ENCODE measurements around the gene NUP42.
"Not testable (repeated sequence)": the region's sequence is repeated elsewhere in the genome, so short reads cannot be mapped to it uniquely, and the experiment has no call there.

NUP42 gene

DNA sequence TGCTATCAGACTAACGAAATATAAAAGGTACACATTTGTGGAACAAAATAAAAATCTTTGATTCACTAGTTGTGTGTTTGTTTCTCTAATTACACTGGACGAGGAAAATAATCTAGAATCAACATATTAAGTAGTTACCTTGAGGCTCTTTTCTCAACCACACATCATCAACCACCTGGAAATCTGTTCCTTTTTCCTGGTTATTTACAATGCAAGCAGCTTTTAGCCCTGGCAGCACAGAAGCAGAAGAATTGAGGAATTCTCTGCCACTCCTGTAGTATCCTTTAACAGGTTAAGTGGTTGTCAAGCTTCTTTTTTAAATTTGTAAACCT is 23.7 kb downstream of the NUP42 start:
- DNase-seq, result no peak

- no peak for DNase-seq
Measured at GRCh38 chr7:23205909-23206767, 24.3 kb downstream of the NUP42 start.

- peak; percentile 51 to 67 for DNase-seq
Measured at GRCh38 chr7:23207021-23207420, 25.2 kb downstream of the NUP42 start.

DNA sequence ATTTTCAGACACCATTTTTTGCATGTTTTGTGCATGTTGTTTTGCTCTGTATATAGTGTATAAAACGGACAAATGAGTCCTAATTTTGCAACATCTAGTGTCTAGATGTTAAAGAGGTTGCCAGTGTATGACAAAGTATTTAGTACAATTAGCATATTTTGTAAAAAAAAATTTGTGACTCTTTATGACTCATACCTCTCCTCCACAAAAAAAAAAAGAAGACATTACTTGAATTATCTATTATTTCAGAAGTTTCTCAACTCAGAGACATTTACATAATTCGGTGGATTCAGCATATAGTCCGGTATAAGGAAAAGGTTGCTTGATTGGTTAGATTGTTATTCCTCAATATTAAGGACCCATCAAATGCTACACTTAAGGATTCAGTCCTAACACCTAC is 26.0 kb downstream of the NUP42 start:
- DNase-seq, result peak; percentile 80 to 87

GRCh38 chr7:23208316-23208715 is 26.5 kb downstream of the NUP42 start:
- DNase-seq, result peak; percentile 48 to 49

DNA sequence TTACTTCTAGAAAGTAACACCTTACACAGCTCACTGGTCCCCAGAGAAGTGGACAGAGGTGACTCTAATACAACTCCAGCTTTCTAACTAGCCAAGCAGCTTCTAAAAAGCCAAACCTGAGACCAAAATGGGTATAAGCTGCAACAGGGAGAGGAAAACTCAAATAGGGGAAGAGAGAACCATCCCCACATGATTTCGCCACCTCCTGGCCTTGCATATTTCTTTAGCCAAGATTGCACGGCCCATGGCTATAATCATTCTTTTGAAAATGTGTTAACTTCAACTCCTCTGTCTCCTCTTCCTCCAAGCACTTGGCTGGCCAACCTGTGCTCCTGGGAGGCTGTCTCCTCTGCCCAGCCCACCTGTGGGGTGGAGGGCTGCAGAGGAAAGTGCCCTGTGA is 28.7 kb downstream of the NUP42 start:
- DNase-seq, result peak; percentile 59 to 74

- DNase-seq, result no peak
Measured at GRCh38 chr7:23211589-23211988, 29.7 kb downstream of the NUP42 start.

- no peak for DNase-seq
Measured at GRCh38 chr7:23212395-23212794, 30.5 kb downstream of the NUP42 start.

DNA sequence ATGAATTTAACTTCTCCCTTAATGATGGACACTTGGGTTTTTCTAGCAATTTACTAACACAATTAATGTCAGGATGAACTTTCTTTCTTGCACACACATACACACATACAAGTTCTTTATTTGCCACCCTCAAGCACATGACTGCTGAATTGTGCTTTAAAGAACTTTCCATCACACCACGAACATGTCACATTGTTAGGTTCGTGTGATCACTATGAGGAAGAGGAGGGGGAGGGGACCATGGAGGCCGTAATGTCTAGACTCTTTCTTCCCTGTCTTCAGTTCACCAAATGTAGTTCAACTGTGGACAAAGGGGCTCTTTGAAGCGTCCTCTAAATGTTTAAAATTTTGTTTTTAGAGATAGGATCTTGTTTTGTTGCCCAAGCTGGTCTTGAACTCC is 31.0 kb downstream of the NUP42 start:
- peak in 1 of 2 donors; percentile 41 for DNase-seq

DNA sequence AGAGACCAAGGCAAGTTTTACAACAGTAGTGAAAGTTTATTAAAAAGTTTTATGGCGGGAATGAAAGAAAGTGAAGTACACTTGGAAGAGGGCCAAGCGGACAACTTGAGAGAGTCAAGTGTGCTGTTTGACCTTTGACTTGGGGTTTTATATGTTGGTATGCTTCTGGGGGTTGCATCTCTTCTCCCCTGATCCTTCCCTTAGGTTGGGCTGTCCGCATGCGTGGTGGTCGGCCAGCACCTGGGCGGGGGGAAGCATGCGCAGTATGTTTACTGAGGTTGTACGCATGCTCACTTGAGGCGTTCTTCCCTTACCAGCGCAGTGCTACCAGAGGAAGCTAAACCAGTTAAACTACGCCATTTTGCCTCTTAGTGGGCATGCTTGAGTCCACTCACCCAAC is 31.9 kb downstream of the NUP42 start:
- DNase-seq, result no peak

GRCh38 chr7:23214423-23214822 is 32.6 kb downstream of the NUP42 start:
- DNase-seq, result no peak

GRCh38 chr7:23214938-23215337 is 33.1 kb downstream of the NUP42 start:
- DNase-seq, result no peak

DNA sequence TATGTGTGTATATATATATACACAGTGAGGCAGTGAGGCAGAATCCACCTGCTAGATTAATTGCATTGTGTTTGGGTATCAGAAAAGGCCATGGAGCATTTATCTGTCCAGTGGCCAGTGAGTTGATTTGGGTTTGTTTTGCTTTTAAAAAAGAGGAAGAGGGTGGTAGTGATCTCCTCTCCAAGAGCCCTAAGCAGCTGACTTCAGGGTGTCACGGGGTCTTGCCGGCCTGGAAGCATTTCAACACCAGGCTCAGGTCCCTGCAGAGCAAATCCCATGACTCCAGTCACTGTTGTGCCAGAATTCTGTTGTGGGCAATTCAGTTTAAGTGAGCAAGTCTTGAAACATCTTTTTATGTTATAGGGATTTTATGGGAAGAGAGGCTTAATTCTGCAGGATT is 34.2 kb downstream of the NUP42 start:
- DNase-seq, result peak; percentile 85 to 97

DNA sequence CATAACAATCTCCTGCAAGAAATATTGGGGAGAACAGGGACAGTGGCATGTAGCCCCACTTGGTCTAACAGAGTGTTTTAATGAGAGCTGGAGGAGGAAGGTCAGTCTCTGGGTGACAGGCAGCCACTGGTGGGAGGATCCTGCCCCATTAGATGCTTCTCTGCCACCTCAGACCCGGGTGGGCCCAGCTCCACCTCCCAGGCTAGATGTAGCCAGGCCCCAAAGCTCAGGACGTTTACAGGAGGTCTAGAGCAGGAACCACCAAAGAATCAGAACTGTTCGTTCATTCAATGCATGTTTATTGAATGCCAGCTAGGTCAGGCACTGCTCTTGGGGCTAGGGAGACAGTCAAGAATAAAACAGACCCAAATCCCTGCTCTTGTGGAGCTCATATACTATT is 36.3 kb downstream of the NUP42 start:
- no peak for DNase-seq

GRCh38 chr7:23220690-23221305 is 39.0 kb downstream of the NUP42 start:
- DNase-seq, result no peak

- DNase-seq, result no peak
Measured at GRCh38 chr7:23222439-23223030, 40.7 kb downstream of the NUP42 start.

GRCh38 chr7:23224364-23224763 is 42.5 kb downstream of the NUP42 start:
- not testable (repeated sequence) for DNase-seq

DNA sequence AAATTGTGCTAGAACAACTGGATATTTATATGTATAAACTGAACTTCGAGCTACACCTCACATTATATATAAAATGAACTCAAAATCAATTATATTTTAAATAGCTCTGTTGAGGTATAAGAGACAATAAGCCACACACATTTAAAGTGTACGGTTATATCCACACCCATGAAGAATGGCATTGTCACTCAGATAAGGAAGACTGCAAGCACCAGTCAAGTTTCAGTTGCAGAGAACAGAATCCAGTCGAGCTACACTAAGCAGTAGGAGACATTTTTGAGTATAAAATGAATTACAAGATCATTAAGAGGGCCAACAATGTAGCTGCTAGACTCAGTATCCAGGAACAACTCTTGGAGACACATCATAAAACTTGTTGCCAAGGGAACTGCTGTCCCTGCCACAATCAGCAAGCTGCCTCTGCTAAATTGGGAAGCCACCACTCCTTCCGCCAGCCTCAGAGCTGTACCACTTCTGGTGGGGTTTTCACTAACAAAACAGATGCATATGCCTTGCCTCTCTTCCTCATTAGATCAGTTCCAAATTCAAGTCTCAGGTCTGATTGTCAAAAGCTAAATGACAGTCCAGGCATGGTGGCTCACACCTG is 45.1 kb downstream of the NUP42 start:
- no peak for DNase-seq

DNA sequence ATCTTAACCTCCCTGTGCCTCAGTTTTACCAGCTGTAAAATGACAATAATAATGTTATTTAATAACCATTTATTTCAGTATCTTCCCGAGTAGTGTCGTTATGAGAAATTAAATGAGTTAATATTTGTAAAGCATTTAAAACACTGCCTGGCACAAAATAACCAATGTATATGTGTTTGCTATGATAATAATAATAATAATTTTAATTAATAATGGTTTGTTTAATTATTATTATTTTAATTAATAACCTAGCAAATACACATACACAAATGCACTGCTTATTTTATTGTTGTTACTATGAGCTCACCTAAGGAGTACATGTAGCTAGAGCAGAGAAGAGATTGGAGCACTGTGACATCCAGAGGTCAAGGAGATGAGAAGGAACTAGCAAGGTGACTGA is 46.6 kb downstream of the NUP42 start:
- no peak for DNase-seq

DNA sequence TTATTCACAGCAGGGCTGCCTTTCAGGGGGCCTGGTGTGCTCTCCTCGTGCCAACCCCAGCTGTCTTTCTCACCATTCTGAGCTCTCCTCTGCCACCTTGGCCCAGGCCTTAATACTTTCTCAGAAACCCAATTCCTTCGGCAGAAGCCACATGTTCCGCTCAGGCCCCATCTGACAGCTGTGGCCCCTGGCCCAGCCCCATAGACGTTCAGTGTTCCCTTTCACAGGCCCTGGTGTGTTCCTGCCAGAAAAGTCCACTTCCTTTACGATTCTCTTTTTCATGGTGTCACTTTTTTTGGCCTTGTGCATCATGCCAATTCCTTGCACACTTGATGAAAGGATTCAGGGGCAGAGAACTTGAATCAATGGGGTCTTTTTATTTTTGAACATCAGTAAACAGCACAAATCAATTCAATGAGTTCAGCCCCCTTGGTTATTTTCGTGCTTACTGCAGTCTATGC is 48.8 kb downstream of the NUP42 start:
- no peak for DNase-seq

DNA sequence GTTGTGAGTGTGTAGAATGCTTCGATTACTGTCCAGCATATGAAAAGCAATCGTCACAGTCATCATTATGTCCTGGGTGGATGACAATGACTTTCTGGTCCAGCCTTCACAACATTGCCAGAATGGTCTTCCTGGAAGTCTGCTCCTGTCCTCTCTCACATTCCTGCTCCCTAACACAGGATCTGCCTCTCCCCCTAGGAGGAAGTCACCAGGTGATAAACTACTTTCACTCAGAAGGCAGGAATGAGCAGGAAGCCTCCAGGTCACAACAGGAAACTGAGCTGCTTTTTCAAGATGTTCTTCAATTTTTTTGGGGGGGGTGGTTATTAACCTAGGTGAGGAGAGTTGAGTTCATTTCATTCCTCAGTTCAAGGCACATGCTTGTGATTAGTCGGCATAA is 51.1 kb downstream of the NUP42 start:
- DNase-seq, result no peak

DNA sequence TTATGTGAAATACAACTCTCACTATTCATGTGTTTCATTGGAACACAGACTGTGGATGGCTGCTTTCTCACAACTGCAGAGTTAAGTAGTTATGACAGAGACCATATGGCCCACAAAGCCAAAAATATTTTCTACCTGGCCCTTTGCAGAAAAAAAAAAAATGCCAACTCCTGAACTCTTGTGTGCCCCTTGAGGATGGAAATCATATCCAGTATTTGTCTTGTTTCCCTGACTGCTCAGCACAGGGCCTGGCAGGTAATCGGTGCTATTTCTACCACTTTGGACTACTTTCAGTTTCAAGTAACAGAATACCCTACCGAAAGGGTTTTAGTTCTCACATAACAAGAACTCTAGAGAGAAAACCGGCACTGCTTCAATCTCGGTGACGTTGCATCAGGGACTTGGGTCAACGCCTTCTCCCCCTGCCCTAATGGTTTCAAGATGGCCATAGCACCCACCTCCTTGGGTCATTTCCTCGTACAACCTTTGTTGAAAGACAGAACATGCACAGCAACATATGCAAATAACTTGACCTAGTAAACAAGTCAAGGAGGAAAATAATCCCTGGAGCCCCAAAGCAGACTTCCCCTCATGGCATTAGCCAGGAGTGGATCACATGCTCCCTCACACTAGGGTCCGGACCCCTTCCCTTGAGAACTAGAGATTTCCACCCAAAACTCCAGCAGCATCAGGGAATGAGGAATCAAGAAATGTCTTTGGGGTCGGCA is 52.9 kb downstream of the NUP42 start:
- DNase-seq, result no peak

GRCh38 chr7:23235813-23236221 is 54.0 kb downstream of the NUP42 start:
- no peak for DNase-seq

Measured in inflammatory macrophage treated with lipopolysaccharide for 1 hour (primary cell).